ENCODE results near the gene OR52M1.

- no peak for TF ChIP-seq EZH2 (IDR thresholded peaks at IDR 0.05; ENCODE audit: insufficient read depth, poor library complexity, severe bottlenecking)
- no peak for TF ChIP-seq EZH2phosphoT487 (IDR thresholded peaks at IDR 0.05; ENCODE audit: insufficient read depth, low read depth)
Measured at GRCh38 chr11:4496557-4497248, 48.3 kb upstream of the OR52M1 start.
